ENCODE measurements around the gene CMYA5. TPM values are rescaled to one million over a fixed set of nuclear protein-coding genes. Genes with fewer than 3 reads are reported as not detected.

Gene CMYA5
- total RNA-seq, 2 donors from 2014 or later, result 13.8 to 26.1 TPM

DNA sequence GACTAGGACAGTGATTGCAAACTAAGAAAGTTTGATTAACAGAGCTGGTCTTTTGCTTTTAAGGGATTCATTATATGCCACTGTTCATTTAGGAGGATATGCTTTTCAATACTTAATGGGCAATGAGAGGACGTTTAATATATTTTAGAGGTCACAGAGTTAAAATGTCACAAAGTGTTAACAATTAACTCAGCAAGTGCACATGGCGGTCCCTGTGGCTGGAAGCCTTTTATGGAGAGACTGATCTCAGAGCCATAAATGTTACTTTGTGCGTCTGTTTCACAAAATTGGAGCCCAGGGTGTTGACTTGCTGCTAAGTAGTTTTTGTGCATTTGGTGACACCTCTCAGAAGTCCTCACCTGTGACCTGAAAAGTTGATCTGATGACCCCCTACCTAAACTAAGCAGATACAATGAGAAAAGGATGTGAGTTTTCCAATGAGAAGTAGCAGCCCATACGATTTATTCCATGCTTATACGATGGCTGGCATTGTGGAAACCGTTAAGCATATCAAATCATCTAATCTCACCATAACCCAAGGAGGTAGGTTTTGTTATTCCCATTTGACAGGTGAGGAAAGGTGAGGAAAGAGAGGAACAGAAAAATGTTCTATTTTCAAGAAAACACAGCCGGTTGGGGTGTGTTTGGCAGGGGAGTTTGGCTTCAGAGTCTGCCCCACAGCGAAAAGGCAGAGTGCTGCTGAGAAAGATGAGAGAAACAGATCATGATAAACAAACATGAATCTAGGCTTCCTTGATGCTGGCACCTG, 64.4 kb downstream of the CMYA5 start:
- intact Hi-C loops (cut with DNase I), result no loop called here
- H3K9me3 ChIP-seq, result no peaks in the 10 kb centered on the region
- 90% methylated on average over 8 of the region's 8 CpGs for WGBS
- H3K36me3 ChIP-seq, result no peaks in the 10 kb centered on the region
- TF ChIP-seq POLR2AphosphoS5 (IDR thresholded peaks at IDR 0.05), result no peak
- TF ChIP-seq POLR2A (IDR thresholded peaks at IDR 0.05), result no peak
- TF ChIP-seq CTCF (IDR thresholded peaks at IDR 0.05), result no peak
- no peaks in the 10 kb centered on the region for H3K27me3 ChIP-seq (replicated peaks; ENCODE audit: insufficient read depth)
- no peak for DNase-seq (ENCODE audit: low spot score)
- no peak overlapping the region for H3K4me3 ChIP-seq
- no peaks in the 10 kb centered on the region for H3K4me1 ChIP-seq (replicated peaks)
- H3K27ac ChIP-seq, result no peak overlapping the region

- H3K36me3 ChIP-seq, result no peaks in the 10 kb centered on the region
- no peaks in the 10 kb centered on the region for H3K9me3 ChIP-seq
- no peak for DNase-seq (ENCODE audit: low spot score)
- no peak overlapping the region for H3K4me3 ChIP-seq
- H3K27me3 ChIP-seq (replicated peaks; ENCODE audit: insufficient read depth), result no peaks in the 10 kb centered on the region
- intact Hi-C loops (cut with DNase I), result no loop called here
- no peaks in the 10 kb centered on the region for H3K4me1 ChIP-seq (replicated peaks)
- no peak for TF ChIP-seq CTCF (IDR thresholded peaks at IDR 0.05)
- no peak for TF ChIP-seq POLR2AphosphoS5 (IDR thresholded peaks at IDR 0.05)
- 90% methylated on average over 7 of the region's 7 CpGs for WGBS
- H3K27ac ChIP-seq, result no peak overlapping the region
Measured at GRCh38 chr5:79754865-79755555, 65.4 kb downstream of the CMYA5 start.

GRCh38 chr5:79756076-79756475, 66.4 kb downstream of the CMYA5 start:
- WGBS, result 70% methylated on average over 4 of the region's 4 CpGs
- H3K36me3 ChIP-seq, result no peaks in the 10 kb centered on the region
- no peaks in the 10 kb centered on the region for H3K9me3 ChIP-seq
- TF ChIP-seq POLR2AphosphoS5 (IDR thresholded peaks at IDR 0.05) (no peak), POLR2A (IDR thresholded peaks at IDR 0.05) (no peak), CTCF (IDR thresholded peaks at IDR 0.05) (no peak)
- no peaks in the 10 kb centered on the region for H3K27me3 ChIP-seq (replicated peaks; ENCODE audit: insufficient read depth)
- no peaks in the 10 kb centered on the region for H3K4me1 ChIP-seq (replicated peaks)
- no peak overlapping the region for H3K27ac ChIP-seq
- DNase-seq (ENCODE audit: low spot score), result no peak
- no peak overlapping the region for H3K4me3 ChIP-seq
- intact Hi-C loops (cut with DNase I), result no loop called here

DNA sequence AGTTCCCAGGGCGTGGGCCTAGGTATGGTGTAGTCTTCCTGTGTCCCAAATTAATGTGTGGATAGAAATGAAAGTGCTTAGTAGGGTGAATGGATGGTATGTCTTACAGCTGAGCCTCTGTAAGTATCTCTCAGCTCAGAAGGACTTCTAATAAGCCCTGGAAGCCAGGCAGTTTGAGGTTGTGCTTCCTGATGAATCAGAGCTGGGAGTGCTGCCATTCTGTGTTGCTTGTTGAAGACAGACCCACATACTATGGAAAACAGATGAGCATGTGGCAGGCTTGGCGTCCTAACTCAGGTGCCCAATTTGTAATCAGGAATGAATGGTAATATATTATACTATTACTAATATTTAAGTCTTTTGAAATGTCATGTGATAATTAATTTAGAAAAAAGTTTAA, 69.8 kb downstream of the CMYA5 start:
- 87% methylated on average over 2 of the region's 2 CpGs for WGBS
- Histone ChIP-seq H3K27ac (no peak overlapping the region), H3K4me3 (no peak overlapping the region), H3K27me3 (replicated peaks; ENCODE audit: insufficient read depth) (no peaks in the 10 kb centered on the region), H3K9me3 (no peaks in the 10 kb centered on the region), H3K36me3 (no peaks in the 10 kb centered on the region), H3K4me1 (replicated peaks) (no peaks in the 10 kb centered on the region)
- DNase-seq (ENCODE audit: low spot score), result no peak
- intact Hi-C loops (cut with DNase I), result no loop called here
- no peak for TF ChIP-seq CTCF (IDR thresholded peaks at IDR 0.05)
- TF ChIP-seq POLR2AphosphoS5 (IDR thresholded peaks at IDR 0.05), result no peak
- TF ChIP-seq POLR2A (IDR thresholded peaks at IDR 0.05), result no peak

GRCh38 chr5:79759848-79760247, 70.2 kb downstream of the CMYA5 start:
- intact Hi-C loops (cut with DNase I), result no loop called here
- Histone ChIP-seq H3K27ac (no peak overlapping the region), H3K36me3 (no peaks in the 10 kb centered on the region), H3K27me3 (replicated peaks; ENCODE audit: insufficient read depth) (no peaks in the 10 kb centered on the region), H3K4me3 (no peak overlapping the region), H3K9me3 (no peaks in the 10 kb centered on the region), H3K4me1 (replicated peaks) (no peaks in the 10 kb centered on the region)
- DNase-seq (ENCODE audit: low spot score), result no peak
- TF ChIP-seq POLR2A (IDR thresholded peaks at IDR 0.05) (no peak), POLR2AphosphoS5 (IDR thresholded peaks at IDR 0.05) (no peak), CTCF (IDR thresholded peaks at IDR 0.05) (no peak)
- 97% methylated on average over 1 of the region's 1 CpG for WGBS

Data from prostate gland (tissue), 2 donors.